ENCODE data around the gene IRGM.
"Not testable (repeated sequence)": the region's sequence is repeated elsewhere in the genome, so short reads cannot be mapped to it uniquely, and the experiment has no call there.

Gene IRGM, protein sequence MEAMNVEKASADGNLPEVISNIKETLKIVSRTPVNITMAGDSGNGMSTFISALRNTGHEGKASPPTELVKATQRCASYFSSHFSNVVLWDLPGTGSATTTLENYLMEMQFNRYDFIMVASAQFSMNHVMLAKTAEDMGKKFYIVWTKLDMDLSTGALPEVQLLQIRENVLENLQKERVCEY

DNA sequence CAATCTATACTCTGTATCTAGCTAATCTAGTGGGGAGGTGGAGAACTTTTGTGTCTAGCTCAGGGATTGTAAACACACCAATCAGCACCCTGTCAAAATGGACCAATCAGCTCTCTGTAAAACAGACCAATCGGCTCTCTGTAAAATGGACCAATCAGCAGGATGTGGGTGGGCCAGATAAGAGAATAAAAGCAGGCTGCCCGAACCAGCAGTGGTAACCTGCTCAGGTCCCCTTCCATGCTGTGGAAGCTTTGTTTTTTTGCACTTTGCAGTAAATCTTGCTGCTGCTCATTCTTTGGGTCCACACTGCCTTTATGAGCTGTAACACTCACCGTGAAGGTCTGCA is at the start of gene IRGM:
IRGM (plus strand) TSS at position 214 of the 346 bp plus-strand sequence. CDS start 1,603 bp downstream, outside the sequence.
- DNase-seq: not testable (repeated sequence)

DNA sequence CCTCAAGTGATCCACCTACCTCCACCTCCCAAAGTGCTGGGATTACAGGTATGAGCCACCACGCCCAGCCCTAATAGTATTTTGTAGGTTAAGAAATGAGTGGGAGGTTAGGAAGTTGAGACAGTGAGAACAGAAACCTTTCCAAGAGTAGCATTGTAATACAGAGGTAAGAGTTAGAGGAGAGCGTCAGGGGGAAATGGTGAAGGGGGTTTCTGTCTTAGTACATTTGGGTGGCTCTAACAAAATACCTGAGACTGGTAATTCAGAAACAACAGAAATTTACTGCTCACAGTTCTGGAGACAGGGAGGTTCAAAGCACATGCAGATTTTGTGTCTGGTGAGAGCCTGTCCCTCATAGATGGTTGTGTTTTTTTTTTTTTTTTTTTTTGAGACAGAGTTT is 48.9 kb upstream of the IRGM start:
- no peak for DNase-seq

DNA sequence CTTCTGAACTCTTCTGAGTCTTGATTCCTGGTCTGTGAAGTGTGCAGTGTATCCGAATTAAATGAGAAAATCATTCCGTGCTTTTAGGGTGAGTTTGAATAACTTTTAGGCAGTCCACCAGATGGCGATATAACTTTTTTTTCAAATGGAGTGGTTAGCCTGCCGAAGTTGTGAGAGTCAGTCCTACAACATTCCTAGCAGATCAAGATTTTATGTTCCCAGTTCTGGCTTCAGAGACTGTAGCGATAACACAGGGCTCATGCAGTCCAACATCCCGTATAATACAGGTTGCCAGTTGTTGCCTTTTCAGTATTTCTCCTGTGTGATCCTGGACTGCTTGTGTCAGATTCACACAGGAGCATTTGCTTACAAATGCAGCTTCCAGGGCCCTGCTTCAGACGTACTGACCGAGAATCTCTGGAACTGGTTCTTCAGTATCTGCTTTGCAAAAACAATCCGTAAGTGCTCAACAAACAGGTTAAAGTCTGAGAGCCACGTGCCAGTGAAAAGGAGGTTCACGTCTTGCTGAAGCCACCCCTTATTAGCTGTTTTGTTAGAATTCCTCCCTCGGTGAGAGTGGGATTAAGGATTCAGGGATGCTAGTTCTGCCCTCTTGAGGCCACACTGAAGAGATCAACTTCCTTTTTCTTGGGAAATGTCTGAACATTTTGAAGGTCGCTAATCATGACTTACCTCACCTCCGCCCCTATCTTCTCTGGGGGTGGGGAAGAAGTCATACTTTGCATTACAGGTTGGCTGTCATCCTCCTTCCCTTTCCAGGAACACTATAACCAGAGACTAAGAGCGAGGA is 45.0 kb upstream of the IRGM start:
- DNase-seq: peak; percentile 66

DNA sequence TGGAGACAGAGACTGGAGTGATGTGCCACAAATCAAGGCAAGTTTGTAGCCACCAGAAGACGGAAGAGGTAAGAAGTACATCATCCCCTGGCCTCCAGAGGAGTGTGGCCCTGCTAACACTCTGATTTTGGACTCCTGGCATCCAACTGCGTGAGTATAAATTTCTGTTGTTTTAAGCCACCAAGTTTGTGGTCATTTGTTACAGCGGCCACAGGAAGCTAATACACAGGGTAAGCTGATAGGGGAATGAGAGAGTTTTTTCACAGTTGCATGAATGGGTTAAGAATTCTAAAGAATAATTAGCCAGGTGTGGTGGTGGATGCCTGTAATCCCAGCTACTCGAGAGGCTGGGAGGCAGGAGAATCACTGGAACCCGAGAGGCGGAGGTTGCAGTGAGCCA is 41.9 kb upstream of the IRGM start:
- DNase-seq: no peak

DNA sequence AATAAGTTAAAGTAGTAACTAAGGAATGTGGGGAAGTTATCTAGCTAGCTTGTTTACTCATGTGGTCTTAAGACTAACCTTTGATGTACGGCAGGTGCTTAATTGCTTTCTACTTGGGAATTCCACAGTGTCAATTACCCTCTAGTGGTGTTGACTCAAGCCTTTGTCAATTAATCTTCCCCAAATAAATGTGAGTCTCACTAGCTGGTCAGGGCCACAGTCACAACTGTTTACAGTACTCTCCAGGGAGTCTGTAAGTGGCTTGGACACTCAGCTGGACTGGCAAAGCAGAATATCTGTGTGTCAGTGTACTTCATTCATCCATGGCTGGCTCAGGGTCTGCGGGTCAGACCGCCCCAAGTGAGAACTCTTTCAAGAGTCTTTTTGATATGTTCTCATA is 37.0 kb upstream of the IRGM start:
- no peak for DNase-seq

DNA sequence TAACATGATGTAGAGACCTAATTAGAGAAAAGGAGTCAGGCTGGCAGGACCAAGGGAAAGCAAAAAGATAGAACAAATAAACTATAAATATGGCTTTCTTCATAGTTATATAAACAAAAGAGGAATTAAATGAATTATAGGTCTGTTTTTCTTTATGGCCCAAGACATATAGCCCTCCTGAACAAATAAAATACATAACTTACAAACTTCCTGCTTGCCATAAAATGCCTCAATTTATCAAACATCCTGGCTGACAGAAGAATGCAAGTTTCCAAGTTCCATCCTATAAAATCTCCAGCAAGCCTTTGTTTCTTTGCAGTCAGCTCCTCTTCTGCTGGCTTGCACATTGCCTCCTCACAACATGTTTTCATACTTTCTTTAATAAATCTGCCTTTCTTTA is 31.3 kb upstream of the IRGM start:
- no peak for DNase-seq

DNA sequence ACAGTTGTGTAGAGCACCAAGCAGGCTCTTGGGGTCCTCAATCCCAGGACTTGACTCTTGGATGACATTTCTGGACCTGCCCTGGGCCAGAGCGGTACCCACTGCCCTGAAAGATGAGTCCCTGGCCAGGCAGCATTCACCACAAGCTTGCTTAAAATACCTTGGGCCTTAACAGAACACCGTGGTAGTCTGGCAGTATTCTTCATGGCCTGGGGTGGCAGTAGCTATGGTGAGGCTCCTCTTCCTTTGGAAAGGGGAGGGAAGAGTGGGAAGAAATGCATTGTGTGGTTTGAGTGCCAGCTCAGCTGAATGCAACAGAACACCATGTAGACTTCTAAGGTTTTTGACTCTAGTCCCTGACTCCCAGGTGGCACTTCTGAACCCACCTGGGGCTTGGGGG is 29.4 kb upstream of the IRGM start:
- no peak for DNase-seq

DNA sequence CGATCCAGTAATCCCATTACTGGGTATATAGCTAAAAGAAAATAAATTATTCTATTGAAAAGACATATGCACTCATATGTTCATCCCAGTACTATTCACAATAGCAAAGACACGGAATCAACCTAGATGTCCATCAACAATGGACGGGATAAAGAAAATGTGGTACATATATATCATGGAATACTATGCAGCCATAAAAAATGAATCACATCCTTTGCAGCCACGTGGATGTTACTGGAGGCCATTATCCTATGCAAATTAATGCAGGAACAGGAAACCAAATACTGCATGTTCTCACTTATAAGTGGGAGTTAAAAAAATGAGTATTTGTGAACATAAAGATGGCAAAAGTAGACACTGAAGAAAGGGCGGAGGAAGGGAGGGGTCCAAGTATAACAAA is 16.6 kb upstream of the IRGM start:
- no peak for DNase-seq

DNA sequence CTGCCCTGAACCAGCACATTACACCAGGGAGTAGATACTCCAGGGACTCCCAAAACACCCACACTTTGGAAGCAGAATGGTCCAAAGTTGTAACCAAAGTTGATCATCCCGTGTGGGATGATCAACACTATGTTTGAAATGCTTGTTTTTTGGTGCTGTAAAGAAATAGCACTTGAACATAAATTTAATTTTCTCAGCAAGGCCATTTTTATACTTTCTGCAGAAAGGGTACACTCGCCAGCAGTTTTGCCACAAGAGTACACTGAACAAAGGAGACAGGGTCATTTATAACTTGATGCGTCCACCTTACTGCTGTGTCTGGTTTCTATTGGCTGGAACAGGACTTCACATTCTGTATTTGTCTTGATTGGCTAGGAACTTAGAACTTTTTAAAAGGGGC is 14.5 kb upstream of the IRGM start:
- DNase-seq: not testable (repeated sequence)

DNA sequence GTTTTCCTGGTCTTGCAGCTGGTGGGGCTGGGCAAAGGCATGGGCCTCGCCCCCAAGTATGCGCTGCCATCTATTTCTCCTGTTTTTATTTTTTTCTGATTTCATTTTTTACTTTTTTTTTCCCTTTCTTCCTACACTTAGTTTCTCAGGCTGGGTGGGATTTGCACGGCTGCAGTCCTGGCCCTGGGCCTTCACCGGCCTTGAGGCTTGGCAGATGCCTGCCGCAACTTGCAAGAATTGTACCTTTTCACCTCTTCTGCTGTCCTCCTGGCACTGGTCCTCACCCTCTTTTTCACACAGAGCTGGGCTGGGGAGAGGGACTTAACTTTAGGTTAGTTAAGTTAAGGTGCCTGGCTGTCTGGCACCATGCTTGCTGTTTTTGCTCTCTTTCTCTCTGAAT is 10.3 kb upstream of the IRGM start:
- DNase-seq: no peak

DNA sequence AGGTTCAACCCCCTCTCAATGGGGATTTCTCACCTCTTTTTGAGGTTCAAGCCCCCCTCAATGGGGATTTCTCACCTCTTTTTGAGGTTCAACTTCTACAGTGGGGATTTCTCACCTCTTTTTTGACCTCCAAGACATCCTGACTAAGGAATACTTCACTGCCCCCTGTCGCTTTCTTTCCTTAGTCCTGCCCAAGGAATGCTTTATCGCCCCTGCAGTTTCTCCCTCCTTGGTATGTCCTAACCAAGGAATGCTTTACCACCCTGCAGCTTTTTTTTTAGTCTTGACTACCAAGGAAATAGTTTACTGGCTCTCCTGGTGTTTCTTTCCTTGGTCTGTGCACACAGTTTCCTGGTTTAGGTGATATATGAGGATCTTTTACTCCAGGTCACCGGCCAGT is 9.6 kb upstream of the IRGM start:
- no peak for DNase-seq

DNA sequence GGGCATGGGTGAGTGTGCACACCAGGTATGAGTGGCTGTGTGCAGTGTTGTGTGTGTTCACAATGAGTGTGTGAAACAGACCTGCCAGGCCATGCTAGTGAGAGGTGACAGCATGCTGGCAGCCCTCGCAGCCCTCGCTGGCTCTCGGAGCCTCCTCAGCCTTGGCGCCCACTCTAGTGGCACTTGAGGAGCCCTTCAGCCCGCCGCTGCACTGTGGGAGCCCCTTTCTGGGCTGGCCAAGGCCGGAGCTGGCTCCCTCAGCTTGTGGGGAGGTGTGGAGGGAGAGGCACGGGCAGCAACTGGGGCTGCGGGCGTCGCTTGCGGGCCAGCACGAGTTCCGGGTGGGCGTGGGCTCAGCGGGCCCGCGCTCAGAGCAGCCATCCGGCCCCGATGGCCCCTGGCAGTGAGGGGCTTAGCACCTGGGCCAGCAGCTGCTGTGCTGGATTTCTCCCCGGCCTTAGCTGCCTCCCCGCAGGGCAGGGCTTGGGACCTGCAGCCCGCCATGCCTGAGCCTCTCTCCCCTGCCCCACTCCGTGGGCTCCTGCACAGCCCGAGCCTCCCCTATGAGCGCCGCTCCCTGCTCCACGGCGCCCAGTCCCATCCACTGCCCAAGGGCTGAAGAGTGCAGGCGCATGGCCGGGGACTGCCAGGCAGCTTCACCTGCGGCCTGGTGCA is 999 bp upstream of the IRGM start:
- DNase-seq: not testable (repeated sequence)

DNA sequence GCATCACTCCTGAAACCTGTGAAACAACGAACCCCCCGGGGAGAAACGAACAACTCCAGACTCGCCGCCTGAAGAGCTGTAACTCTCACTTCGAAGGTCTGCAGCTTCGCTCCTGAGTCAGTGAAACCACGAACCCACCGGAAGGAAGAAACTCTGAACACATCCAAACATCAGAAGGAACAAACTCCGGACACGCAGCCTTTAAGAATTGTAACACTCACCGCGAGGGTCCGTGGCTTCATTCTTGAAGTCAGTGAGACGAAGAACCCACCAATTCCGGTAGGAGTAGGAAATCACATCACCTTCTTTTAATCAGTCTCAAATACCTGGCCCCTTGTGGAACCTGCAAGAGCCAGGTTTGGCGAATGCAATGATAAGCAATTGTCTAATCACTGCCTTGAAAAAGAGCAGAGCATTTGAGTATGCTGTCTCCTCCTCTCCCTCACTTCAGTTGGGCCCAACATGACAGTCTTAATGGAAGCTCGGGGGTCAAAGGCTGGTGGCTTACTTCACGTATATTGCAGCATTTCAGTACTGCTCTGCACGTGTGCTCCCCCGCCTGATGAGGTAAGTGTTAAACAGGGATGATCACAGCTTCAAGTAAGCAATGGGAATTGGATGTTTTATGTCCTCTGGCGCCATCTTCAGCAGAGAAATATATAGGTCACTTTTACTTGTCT is 473 bp downstream of the IRGM start:
- peak; percentile 84 for DNase-seq

DNA sequence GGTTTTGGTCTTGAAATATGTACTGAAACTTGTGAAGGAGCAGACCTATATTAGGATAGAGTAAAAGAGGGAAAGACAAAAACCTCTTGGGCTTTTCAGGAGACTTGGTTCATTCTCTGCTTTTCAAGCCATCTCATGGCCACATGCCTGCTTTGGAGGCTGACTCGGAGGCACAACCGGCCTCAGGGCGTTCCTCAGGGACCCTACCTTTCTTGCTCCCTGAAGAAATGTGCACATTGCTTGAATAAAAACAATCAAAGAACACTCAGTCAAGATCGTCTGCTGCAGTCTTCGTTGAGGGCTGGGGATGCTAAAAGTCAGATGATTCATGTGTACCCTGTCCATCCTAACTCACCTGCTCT is 994 bp downstream of the IRGM start:
- DNase-seq: no peak

DNA sequence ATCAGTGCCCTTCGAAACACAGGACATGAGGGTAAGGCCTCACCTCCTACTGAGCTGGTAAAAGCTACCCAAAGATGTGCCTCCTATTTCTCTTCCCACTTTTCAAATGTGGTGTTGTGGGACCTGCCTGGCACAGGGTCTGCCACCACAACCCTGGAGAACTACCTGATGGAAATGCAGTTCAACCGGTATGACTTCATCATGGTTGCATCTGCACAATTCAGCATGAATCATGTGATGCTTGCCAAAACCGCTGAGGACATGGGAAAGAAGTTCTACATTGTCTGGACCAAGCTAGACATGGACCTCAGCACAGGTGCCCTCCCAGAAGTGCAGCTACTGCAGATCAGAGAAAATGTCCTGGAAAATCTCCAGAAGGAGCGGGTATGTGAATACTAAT is 1.9 kb downstream of the IRGM start:
- no peak for DNase-seq

DNA sequence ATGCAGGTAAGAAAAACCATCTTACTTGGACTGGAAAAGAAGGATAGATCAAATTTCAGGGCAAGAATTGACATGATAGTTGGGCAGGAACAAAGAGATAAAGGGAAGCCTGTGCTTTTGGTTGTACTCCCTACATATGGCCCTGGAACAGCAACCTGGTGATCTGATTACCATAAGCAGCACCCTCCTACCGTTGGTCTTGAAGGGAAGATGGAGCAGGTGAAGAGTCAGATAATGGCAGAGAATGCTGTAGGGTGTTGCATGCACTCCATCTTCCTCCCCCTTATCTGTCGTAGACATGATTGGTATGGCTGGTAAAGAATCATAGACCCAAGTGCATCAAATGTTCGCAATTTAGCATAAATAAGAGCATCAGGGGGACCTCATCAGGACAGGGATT is 4.7 kb downstream of the IRGM start:
- DNase-seq: peak; percentile 5

DNA sequence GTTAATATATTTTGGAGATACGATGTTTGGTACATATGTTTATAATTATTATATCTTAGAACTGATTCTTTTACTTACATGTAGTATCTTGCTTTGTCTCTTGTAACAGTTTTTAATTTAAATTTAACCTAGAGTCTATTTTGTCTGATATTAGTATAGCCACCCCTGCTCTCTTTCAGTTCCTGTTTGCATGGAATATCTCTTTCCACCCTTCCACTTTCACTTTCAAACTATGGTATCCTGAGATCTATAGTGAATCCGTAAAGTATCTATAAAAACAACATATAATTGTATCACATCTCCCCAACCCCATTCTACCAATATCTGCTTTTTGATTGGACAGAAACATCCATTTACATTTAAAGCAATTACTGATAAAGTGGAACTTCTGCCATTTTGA is 7.2 kb downstream of the IRGM start:
- DNase-seq: no peak

DNA sequence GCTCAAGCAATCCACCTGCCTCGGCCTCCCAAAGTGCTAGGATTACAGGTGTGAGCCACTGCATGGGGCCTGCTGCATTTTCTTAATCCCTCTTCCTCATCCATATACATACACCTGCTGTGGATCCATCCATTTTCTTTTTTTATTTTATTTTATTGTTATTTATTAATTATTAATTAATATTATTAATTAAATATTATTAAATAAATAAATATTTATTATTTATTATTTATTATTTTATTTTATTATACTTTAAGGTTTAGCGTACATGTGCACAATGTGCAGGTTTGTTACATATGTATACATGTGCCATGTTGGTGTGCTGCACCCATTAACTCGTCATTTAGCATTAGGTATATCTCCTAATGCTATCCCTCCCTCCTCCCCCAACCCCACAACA is 10.4 kb downstream of the IRGM start:
- DNase-seq: not testable (repeated sequence)

DNA sequence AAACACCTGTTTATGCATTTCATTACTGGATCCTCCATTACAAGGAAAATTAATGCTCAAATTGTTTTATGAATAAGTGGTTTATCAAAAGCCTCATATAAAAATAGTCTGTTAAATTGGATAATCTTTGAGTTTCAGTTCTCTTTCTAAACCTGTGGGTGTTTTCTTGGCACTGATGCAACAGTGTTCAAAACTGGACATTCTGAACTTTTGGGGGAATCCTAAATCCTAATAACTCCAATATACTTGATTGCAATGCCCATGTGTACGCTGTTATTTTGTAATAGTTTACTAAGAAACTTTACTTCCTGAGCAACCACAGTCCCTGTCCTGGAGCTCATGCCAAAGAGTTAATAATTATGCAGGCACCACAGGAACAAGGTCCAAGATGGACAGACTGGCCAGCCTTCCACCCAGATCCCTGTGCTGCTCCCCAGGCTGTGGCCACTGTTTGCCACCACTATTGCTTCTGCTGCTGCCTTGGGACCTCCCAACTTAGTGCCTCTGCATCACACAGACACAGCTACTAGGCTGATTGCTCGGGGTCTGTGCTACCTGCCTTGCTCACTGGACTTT is 14.0 kb downstream of the IRGM start:
- DNase-seq: no peak

DNA sequence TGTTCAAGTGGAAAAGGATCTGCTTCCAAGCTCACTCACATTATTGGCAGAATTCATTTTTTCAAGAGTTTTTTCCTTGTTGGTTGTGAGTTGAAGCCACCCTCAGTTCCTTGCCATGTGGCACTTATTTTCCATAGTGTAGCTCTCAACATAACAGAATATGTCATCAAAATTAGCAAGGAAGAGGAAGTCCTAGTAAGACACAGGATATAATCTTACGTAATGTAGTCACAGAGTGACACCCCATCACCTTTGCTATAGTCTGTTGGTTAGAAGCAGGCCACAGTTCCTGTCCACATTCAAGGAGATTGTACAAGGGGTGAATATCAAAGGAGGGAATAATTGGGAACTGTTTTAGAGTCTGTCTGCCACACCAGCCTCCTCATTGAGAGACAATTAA is 15.7 kb downstream of the IRGM start:
- no peak for DNase-seq

DNA sequence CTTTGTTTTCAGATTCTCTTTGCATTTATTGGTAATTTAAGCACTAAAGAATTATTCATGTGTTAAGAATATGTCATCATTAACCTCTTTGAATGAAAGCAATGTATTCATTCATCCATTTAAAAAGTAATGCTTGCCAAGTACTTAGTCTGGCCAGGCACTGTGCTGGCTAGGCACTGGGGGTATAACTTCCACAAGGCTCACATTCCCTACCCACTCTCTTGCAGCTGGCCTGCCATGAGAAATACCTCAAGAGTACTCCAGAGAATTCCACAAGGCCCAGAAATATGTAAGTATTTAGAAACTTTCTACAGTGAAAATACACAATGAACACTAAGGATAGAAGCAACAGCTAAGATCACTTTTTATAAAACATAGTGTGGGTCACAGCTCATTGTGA is 33.0 kb downstream of the IRGM start:
- DNase-seq: no peak

DNA sequence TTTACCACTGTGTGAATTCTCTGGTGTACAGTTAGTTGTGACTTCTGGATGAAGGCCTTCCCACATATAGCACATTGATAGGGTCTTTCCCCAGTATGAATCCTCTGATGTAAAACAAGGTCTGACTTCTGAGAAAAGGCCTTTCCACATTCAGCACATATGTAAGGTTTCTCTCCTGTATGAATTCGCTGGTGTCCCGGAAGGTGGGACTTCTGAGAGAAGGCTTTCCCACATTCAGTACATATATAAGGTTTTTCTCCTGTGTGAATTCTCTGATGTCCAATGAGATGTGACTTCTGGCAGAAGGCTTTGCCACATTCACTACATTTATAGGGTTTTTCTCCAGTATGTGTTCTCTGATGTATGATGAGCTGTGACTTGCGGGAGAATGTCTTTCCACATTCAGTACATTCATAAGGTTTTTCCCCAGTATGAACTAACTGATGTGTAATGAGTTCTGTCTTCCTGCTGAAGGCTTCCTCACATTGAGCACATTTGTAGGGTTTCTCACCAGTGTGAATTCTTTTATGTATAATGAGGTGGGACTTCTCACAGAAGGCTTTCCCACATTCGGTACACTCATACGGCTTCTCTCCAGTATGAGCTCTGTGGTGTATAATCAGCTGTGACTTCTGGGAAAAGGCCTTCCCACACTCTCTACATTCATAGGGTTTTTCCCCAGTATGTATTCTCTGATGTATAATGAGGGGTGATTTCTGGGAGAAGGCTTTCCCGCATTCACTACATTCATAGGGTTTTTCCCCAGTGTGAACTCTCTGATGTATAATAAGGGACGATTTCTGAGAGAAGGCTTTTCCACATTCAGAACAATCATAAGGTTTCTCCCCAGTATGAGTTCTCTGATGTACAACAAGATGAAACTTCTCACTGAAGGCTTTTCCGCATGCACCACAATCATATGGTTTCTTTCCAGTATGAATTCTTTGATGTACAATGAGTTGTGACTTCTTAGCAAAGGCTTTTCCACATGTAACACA is 49.4 kb downstream of the IRGM start:
- no peak for DNase-seq
